ENCODE results near the gene UCKL1.
"Not testable (repeated sequence)": the region's sequence is repeated elsewhere in the genome, so short reads cannot be mapped to it uniquely, and the experiment has no call there.

The UCKL1 gene

GRCh38 chr20:63917811-63918210 lies 38.4 kb downstream of the UCKL1 start:
- no peak for DNase-seq

GRCh38 chr20:63916371-63916939 lies 39.8 kb downstream of the UCKL1 start:
- not testable (repeated sequence) for DNase-seq

DNA sequence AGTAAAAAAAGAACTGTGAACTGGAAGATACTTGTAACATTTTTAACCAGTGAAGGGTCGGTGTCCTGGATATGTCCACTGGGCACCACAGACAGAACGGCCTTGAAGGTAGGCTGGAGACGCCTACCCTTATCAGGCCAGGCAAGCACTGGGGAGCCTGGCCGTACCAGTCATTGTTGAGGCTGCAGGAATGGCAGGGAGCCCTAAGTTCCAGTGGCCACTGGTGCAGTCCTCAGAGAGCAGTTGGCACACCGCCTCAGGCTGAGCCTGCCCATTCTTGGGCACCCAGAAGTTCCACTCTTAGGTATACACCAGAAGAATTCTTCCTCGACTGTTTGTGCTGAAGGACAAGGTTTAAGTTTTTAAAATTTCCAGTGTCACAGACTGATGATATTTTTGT lies 40.7 kb downstream of the UCKL1 start:
- no peak for DNase-seq

- no peak for DNase-seq
Observed at GRCh38 chr20:63913768-63914167, 42.4 kb downstream of the UCKL1 start.

- no peak for DNase-seq
Observed at GRCh38 chr20:63911176-63911575, 45.0 kb downstream of the UCKL1 start.

GRCh38 chr20:63908008-63908682 lies 48.1 kb downstream of the UCKL1 start:
- no peak for DNase-seq

DNA sequence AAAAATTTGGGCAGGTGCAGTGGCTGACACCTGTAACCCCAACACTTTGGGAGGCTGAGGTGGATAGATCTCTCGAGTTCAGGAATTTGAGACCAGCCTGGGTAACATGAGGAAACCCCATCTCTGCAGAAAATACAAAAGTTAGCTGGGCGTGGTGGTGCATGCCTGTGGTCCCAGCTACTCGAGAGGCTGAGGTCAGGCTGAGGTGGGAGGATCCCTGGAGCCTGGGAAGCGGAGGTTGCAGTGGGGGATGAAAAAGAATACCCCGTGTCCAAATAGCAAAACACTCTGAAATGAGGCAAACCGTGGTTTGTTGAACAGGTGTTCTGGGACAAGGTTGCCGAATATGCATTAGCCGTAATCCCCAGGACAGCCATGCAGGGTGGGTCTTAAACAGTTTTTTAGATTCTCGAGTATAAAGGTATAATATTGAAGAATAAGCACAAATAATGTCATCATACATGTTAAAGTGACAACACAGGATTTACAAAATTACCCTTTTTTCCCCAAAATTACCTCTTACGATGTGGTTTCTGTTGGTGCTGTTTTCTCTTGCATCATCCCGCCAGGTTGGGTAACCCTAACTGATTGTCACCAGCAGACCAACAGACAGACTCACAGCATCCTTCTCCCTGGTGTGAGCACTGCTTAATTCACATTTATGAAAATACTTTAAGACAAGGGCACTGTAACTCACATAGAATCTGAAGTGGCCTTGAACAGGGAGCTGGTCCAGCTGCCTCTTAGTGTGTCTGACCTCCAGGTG lies 52.2 kb downstream of the UCKL1 start:
- no peak for DNase-seq

DNA sequence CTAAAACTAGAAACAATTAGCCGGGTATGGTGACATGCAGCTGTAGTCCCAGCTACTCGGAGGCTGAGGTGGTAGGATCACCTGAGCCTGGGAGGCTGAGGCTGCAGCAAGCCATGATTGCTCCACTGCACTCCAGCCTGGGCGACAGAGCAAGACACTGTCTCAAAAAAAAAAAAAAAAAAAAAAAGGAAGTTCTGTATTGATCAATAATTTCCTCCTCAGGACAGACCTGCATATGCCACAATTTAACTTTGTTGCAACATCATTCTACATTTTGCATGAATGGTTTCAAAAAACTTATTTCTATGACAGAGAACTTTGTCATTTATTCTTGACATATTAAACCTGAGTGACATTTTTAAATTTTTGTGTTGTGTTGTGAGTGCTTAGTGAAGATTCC lies 55.8 kb downstream of the UCKL1 start:
- DNase-seq = no peak

- DNase-seq = no peak
Observed at GRCh38 chr20:63898882-63899558, 57.2 kb downstream of the UCKL1 start.

DNA sequence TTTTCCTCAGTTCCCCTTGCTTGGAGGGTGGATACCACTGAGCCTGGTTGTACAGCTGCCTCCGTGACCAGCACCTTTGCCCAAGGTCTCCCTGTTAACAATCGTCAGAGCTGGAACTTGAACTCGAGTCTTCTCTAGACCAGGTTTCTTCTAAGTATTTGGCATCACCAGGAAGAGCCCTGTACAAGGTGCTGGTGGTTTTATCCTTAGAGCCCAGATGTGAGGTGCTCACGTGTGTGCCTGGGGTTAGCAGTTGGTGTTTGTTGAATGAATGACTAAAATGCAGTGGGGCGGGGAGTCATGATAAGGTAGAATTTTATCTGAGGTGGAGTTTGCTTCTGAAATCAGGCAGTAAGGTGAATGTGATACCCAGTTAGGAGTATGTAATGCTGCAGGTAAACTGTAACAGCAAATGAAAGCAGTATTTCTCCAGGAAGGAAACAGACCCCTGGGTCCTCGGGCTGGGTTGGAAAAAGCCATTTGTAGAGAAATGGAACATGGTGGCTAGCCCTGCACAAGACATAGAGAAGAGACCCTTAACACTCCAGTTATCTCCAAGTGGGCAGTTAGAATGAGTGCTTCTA lies 58.1 kb downstream of the UCKL1 start:
- DNase-seq = no peak

GRCh38 chr20:63896264-63897105 lies 59.7 kb downstream of the UCKL1 start:
- no peak for DNase-seq

DNA sequence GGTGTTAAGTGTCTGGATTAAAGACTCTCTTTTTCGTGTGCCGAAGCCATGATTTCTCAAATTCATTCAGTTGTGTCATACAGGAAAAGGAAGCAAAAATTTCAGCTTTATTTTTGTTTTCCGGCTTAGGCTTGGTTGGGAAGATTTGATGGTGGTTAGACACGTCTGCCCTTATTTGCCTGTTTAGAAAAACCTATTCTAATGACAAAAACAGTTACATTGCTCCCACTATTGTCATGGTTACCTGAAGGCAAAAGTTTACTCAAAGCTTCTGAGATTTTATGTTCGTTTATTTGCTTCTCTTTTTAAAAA lies 60.3 kb downstream of the UCKL1 start:
- DNase-seq = no peak

DNA sequence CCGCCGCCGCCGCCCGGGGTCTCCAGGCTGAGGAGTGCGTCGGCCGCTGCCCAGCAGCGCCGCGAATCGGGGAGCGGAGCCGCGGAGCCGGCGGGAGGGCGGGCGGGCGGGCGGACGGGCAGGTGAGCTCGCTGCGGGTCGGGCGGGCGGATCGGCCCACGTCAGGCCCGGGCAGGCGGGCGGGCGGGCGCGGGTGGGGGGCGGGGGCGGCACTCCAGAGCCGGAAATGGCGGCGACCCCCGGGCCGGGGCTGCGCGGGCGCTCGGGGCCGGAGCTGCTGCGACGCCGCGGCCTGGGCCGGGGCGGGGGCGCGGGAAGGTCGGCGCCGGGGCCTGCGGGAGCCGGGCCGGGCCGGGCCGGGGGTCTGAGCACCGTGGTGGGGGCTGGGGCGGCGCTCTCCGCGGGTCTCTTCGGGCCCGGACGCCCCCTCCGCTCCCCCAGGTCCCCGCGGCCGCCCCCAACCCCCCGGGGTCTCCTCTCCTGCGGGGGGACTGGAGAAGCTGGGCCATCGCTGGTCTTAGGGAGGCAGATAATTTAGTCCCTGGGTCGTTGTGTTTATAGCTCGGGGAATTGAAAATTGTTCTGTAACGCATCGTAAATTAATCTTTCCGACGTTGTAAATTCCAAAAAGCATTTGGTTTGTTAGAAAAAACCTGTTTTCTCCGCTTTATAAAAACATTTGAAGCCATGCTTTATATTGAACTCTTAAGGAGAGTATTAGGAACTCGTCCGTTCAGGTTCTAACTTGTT lies 60.8 kb downstream of the UCKL1 start:
- DNase-seq = no peak

GRCh38 chr20:63894358-63895201 lies 61.6 kb downstream of the UCKL1 start, which contains the start of gene DNAJC5:
Gene DNAJC5 (plus strand): TSS chr20:63895126. CDS start chr20:63928346, 33,220 bp downstream.
- peak; percentile 52 for DNase-seq

- no peak for DNase-seq
Observed at GRCh38 chr20:63893999-63894357, 62.2 kb downstream of the UCKL1 start.

GRCh38 chr20:63892402-63892801 lies 63.8 kb downstream of the UCKL1 start:
- DNase-seq = no peak

GRCh38 chr20:63891061-63892002 lies 64.9 kb downstream of the UCKL1 start:
- no peak for DNase-seq

- no peak for DNase-seq
Observed at GRCh38 chr20:63890616-63891015, 65.6 kb downstream of the UCKL1 start.

DNA sequence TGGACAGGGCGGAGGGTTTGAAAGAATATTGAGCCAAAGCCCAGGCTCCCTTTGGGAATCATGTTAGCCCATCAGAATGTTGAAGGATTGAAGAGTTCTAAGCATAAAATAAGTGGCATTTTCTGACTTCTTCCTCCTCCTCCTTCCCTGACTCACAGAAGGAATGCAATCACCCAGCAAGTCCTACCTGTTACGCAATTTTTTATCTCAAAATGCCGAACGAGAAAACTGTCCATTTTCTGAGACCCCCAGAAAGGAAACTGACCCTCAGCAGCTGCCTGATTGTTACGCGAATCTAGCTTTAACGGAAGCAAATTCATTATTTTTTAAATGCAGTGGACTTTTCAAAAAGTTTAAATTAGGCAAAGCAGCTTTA lies 66.0 kb downstream of the UCKL1 start:
- DNase-seq = no peak

All from NCI-H1694 (cell line).